Caco-2 (cell line): ENCODE data around the gene ZNF341. TPM values are rescaled to one million over a fixed set of nuclear protein-coding genes. Genes with fewer than 3 reads are reported as not detected.
A peak's percentile ranks its signal among the peaks of the same experiment; 100 is the strongest.

Experiments
- BruUV-seq: library from RNA; stranded (reverse); fragments of 400-500 nt; replicated peaks from 2 replicates; lab custom pipeline; 2021; lab: Mats Ljungman, UMichigan
- CTCF ChIA-PET: fragments of 300-600 bp; sonication (Branson Sonifier 250); formaldehyde crosslinking; loops from one replicate; lab custom pipeline; 2022; ENCODE audit warnings: antibody characterized with exemption; lab: Charles Lee
- POLR2A ChIA-PET: fragments of 300-600 bp; sonication (Branson Sonifier 250); formaldehyde crosslinking; loops from one replicate; lab custom pipeline; 2022; ENCODE audit warnings: antibody characterized with exemption; lab: Charles Lee
- DNase-seq, 2 experiments: peaks; one replicate each; pipeline versions ENCODE4 v3.0.0 to v3.0.0-alpha.2; 2020 to 2022
- H3K27me3 ChIP-seq: replicated peaks from 2 replicates; pipeline ENCODE4 v1.6.0; 2011; ENCODE audit warnings: low read length; ENCODE audit not compliant: control insufficient read depth, insufficient read depth
- H3K36me3 ChIP-seq: 2 replicates; pipeline ENCODE4 v1.5.1; 2011; ENCODE audit warnings: low read length; ENCODE audit not compliant: control insufficient read depth, insufficient read depth
- H3K4me1 ChIP-seq: fragments of 250-450 bp; sonication (Bioruptor Pico); 2 replicates; pipeline ENCODE4 v1.5.1; 2020; ENCODE audit warnings: mild to moderate bottlenecking
- H3K4me3 ChIP-seq: 2 replicates; pipeline ENCODE4 v1.5.1; 2011; ENCODE audit warnings: low read depth, mild to moderate bottlenecking, control low read depth, low read length
- H3K9me3 ChIP-seq: fragments of 250-450 bp; sonication (Bioruptor Pico); 2 replicates; pipeline ENCODE4 v1.5.1; 2020; ENCODE audit warnings: mild to moderate bottlenecking, moderate library complexity
- H3K27ac Mint-ChIP-seq: one replicate; pipeline ENCODE4 v1.8.0; 2022; ENCODE audit warnings: mixed read lengths; ENCODE audit not compliant: unreplicated experiment
- H3K27me3 Mint-ChIP-seq: one replicate; pipeline ENCODE4 v1.8.0; 2022; ENCODE audit warnings: mixed read lengths; ENCODE audit not compliant: insufficient read depth, unreplicated experiment
- H3K36me3 Mint-ChIP-seq: one replicate; pipeline ENCODE4 v1.8.0; 2022; ENCODE audit warnings: mild to moderate bottlenecking, mixed read lengths; ENCODE audit not compliant: insufficient read depth, unreplicated experiment
- H3K4me1 Mint-ChIP-seq: one replicate; pipeline ENCODE4 v1.8.0; 2022; ENCODE audit warnings: low read depth, mixed read lengths; ENCODE audit not compliant: unreplicated experiment
- H3K4me3 Mint-ChIP-seq: one replicate; pipeline ENCODE4 v1.8.0; 2022; ENCODE audit warnings: mild to moderate bottlenecking, moderate library complexity, mixed read lengths; ENCODE audit not compliant: unreplicated experiment
- H3K9me3 Mint-ChIP-seq: one replicate; pipeline ENCODE4 v1.8.0; 2022; ENCODE audit warnings: mixed read lengths; ENCODE audit not compliant: unreplicated experiment
- CTCF ChIP-seq, 2 experiments: fragments of 200-600 bp in 1 of 2; IDR thresholded peaks; 1 replicate in 1 of 2; 2 replicates in 1 of 2; pipeline versions ENCODE4 v1.5.1 to v1.8.0; 2011 to 2022; ENCODE audit warnings: antibody characterized with exemption in 1 of 2, control low read depth in 1 of 2, inconsistent platforms in 1 of 2, low read depth in 1 of 2, low read length in 1 of 2, mild to moderate bottlenecking in 1 of 2, moderate library complexity in 1 of 2; ENCODE audit not compliant: insufficient read depth in 1 of 2, severe bottlenecking in 1 of 2, unreplicated experiment in 1 of 2
- intact Hi-C: fragments of 100-400 bp; cut with micrococcal nuclease; formaldehyde crosslinking; loops from one replicate; pipeline ENCODE4 v1.10.0; 2022; ENCODE audit not compliant: unreplicated experiment
- total RNA-seq: library from RNA; stranded (reverse); gene quantifications from 2 replicates; pipeline ENCODE4 v1.2.3, GENCODE V29; 2022

The ZNF341 gene
- total RNA-seq, 1 experiment from 2014 or later: 2.9 TPM

GRCh38 chr20:33793011-33793931, 61.5 kb downstream of the ZNF341 start:
- H3K9me3 Mint-ChIP-seq: no peaks in the 10 kb centered on the region
- H3K4me1 Mint-ChIP-seq: peaks cover 21% of the 10 kb centered on the region
- H3K27me3 Mint-ChIP-seq: no peaks in the 10 kb centered on the region
- BruUV-seq: no TSS peak
- Histone ChIP-seq H3K27me3 (no peaks in the 10 kb centered on the region), H3K4me3 (no peak overlapping the region), H3K36me3 (no peaks in the 10 kb centered on the region), H3K9me3 (no peaks in the 10 kb centered on the region), H3K4me1 (peaks cover 19% of the 10 kb centered on the region)
- CTCF ChIA-PET: interaction anchor here (1.1 to 1.8 kb wide), 7 partner anchors 18 to 276 kb away, joined by 3 to 11 read pairs (median 6); partner anchors contain the start of gene CHMP4B
- no peak overlapping the region for H3K4me3 Mint-ChIP-seq
- DNase-seq: no peak
- H3K36me3 Mint-ChIP-seq: peaks cover 6% of the 10 kb centered on the region
- TF ChIP-seq CTCF (IDR thresholded peaks at IDR 0.05; ENCODE audit: insufficient read depth in 1 of 2, low read depth in 1 of 2, low read length in 1 of 2, severe bottlenecking in 1 of 2, unreplicated experiment in 1 of 2): no peak
- H3K27ac Mint-ChIP-seq: no peak overlapping the region
- POLR2A ChIA-PET: interaction anchor here (0.5 kb wide), 1 partner anchor 200 kb away, joined by 8 read pairs; no protein-coding TSS in a partner anchor
- intact Hi-C loops: loop anchor here (2.0 kb wide), 1 partner anchor 70 kb away; no protein-coding TSS in a partner anchor

GRCh38 chr20:33796263-33796906, 64.6 kb downstream of the ZNF341 start:
- ChIA-PET POLR2A (interaction anchor here (1.0 kb wide), 1 partner anchor 14 kb away, joined by 3 read pairs; the partner anchor contains the start of gene CHMP4B), CTCF (no interaction called here)
- no peak overlapping the region for H3K4me3 ChIP-seq
- H3K4me1 ChIP-seq: peaks cover 19% of the 10 kb centered on the region
- H3K27ac Mint-ChIP-seq: peak overlapping the region; percentile 34
- intact Hi-C loops: loop anchor here (1.0 to 5.0 kb wide), 3 partner anchors 15 to 272 kb away; partner anchors contain the start of genes CHMP4B and RALY
- no peak for TF ChIP-seq CTCF (IDR thresholded peaks at IDR 0.05; ENCODE audit: insufficient read depth in 1 of 2, low read depth in 1 of 2, low read length in 1 of 2, severe bottlenecking in 1 of 2, unreplicated experiment in 1 of 2)
- peaks cover 6% of the 10 kb centered on the region for H3K36me3 Mint-ChIP-seq
- DNase-seq: peak; percentile 90 to 92
- H3K27me3 Mint-ChIP-seq: no peaks in the 10 kb centered on the region
- H3K9me3 Mint-ChIP-seq: no peaks in the 10 kb centered on the region
- peaks cover 5% of the 10 kb centered on the region; the same call in 1 of the 2 replicates for H3K9me3 ChIP-seq
- H3K4me3 Mint-ChIP-seq: peak overlapping the region; percentile 2
- no peaks in the 10 kb centered on the region for H3K36me3 ChIP-seq
- no TSS peak for BruUV-seq
- H3K4me1 Mint-ChIP-seq: peaks cover 21% of the 10 kb centered on the region
- no peaks in the 10 kb centered on the region for H3K27me3 ChIP-seq
